H1 (cell line): ENCODE results near the gene ACAA1. TPM values are rescaled to one million over a fixed set of nuclear protein-coding genes. Genes with fewer than 3 reads are reported as not detected.

Source experiments
- CTCF ChIA-PET: fragments of 300-600 bp; sonication (Branson Sonifier 250); formaldehyde crosslinking; loops from one replicate; lab custom pipeline; 2021; ENCODE audit not compliant: partially characterized antibody; lab: Charles Lee
- POLR2A ChIA-PET: fragments of 300-600 bp; sonication (Branson Sonifier 250); formaldehyde crosslinking; loops from one replicate; lab custom pipeline; 2021; ENCODE audit warnings: inconsistent platforms; ENCODE audit not compliant: partially characterized antibody; lab: Charles Lee
- DNase-seq, 2 experiments: peaks; one replicate each; pipeline versions ENCODE4 v3.0.0 to v3.0.0-alpha.2; 2010 to 2022; ENCODE audit warnings: low spot score in 2 of 2, low read depth in 1 of 2, mixed read lengths in 1 of 2
- FAIRE-seq: peaks from 2 replicates; lab custom pipeline; 2011; peaks lifted over from hg19 to GRCh38; lab: Jason Lieb, UNC
- H2AFZ ChIP-seq: 2 replicates; pipeline ENCODE4 v1.8.1; 2012; ENCODE audit warnings: low read length, inconsistent platforms
- H2AK5ac ChIP-seq: 2 replicates; pipeline ENCODE4 v1.6.1; 2013; ENCODE audit warnings: low read depth, low read length
- H2BK120ac ChIP-seq: replicated peaks from 2 replicates; pipeline ENCODE3; 2013; ENCODE audit warnings: low read depth, low read length, inconsistent platforms
- H2BK12ac ChIP-seq: 2 replicates; pipeline ENCODE4 v1.6.1; 2013; ENCODE audit warnings: low read depth, low read length
- H2BK15ac ChIP-seq: 2 replicates; pipeline ENCODE4 v1.6.1; 2013; ENCODE audit warnings: low read length
- H2BK20ac ChIP-seq: 2 replicates; pipeline ENCODE4 v1.6.1; 2013; ENCODE audit warnings: low read length
- H2BK5ac ChIP-seq: 2 replicates; pipeline ENCODE4 v1.6.1; 2013; ENCODE audit warnings: low read depth, low read length
- H3K14ac ChIP-seq: 2 replicates; pipeline ENCODE4 v1.6.1; 2013; ENCODE audit warnings: inconsistent platforms; ENCODE audit not compliant: insufficient read length
- H3K18ac ChIP-seq: 2 replicates; pipeline ENCODE4 v1.6.1; 2013; ENCODE audit warnings: low read length; ENCODE audit errors: extremely low read depth
- H3K23ac ChIP-seq: 2 replicates; pipeline ENCODE4 v1.6.1; 2013; ENCODE audit warnings: inconsistent platforms; ENCODE audit not compliant: insufficient read length
- H3K23me2 ChIP-seq: 2 replicates; pipeline ENCODE4 v1.6.1; 2013; ENCODE audit warnings: low read depth, low read length
- H3K27ac ChIP-seq: 2 replicates; pipeline ENCODE4 v1.6.1; 2011; ENCODE audit warnings: low read depth, low read length, inconsistent platforms
- H3K27me3 ChIP-seq, 4 experiments: replicated peaks in 1 of 4; 1 replicate in 1 of 4; 2 replicates in 3 of 4; pipeline versions ENCODE4 v1.6.1 to v1.8.1; 2011 to 2013; ENCODE audit warnings: low read length in 3 of 4, mild to moderate bottlenecking in 3 of 4, inconsistent platforms in 2 of 4, mixed read lengths in 2 of 4, moderate library complexity in 1 of 4; ENCODE audit not compliant: control insufficient read depth in 3 of 4, insufficient read depth in 3 of 4; ENCODE audit errors: extremely low read depth in 1 of 4
- H3K36me3 ChIP-seq, 4 experiments: 2 replicates each; pipeline versions ENCODE4 v1.6.1 to v1.8.1; 2011 to 2013; ENCODE audit warnings: mild to moderate bottlenecking in 4 of 4, low read length in 3 of 4, moderate library complexity in 2 of 4, control low read depth in 1 of 4, inconsistent platforms in 1 of 4; ENCODE audit not compliant: insufficient read depth in 4 of 4, control insufficient read depth in 2 of 4
- H3K4ac ChIP-seq: replicated peaks from 2 replicates; pipeline ENCODE3; 2013; ENCODE audit warnings: low read length, low read depth, mixed read lengths, inconsistent platforms; ENCODE audit not compliant: insufficient read length
- H3K4me1 ChIP-seq, 4 experiments: replicated peaks in 1 of 4; 1 replicate in 1 of 4; 2 replicates in 3 of 4; pipeline versions ENCODE4 v1.6.1 to v1.8.1; 2011 to 2013; ENCODE audit warnings: low read length in 3 of 4, inconsistent platforms in 2 of 4, mixed read lengths in 1 of 4; ENCODE audit not compliant: insufficient read depth in 4 of 4, control insufficient read depth in 3 of 4
- H3K4me2 ChIP-seq, 2 experiments: 2 replicates each; pipeline versions ENCODE4 v1.6.1 to v1.8.1; 2011 to 2013; ENCODE audit warnings: low read depth in 2 of 2, low read length in 2 of 2, control low read depth in 1 of 2, inconsistent platforms in 1 of 2, mild to moderate bottlenecking in 1 of 2; ENCODE audit not compliant: insufficient read depth in 1 of 2
- H3K4me3 ChIP-seq, 4 experiments: fragments of 200-600, 300-600 bp in 1 of 4; sonication (generic), shearing (Covaris generic), sonication (Bioruptor Twin) in 1 of 4; 2 replicates each; pipeline versions ENCODE4 v1.5.1 to v1.8.1; 2011 to 2016; ENCODE audit warnings: low read length in 4 of 4, low read depth in 3 of 4, control low read depth in 2 of 4, inconsistent platforms in 2 of 4, mild to moderate bottlenecking in 2 of 4, mixed read lengths in 1 of 4, moderate library complexity in 1 of 4; ENCODE audit not compliant: insufficient read depth in 2 of 4; ENCODE audit errors: extremely low read depth in 1 of 4
- H3K56ac ChIP-seq: replicated peaks from 2 replicates; pipeline ENCODE3; 2013; ENCODE audit warnings: low read depth, mild to moderate bottlenecking, mixed read lengths, low read length, inconsistent platforms; ENCODE audit not compliant: insufficient read length
- H3K79me1 ChIP-seq: 2 replicates; pipeline ENCODE4 v1.6.1; 2013; ENCODE audit warnings: low read depth, low read length, control low read depth
- H3K79me2 ChIP-seq, 2 experiments: 2 replicates each; pipeline versions ENCODE4 v1.6.1 to v1.8.1; 2012 to 2013; ENCODE audit warnings: low read length in 2 of 2, mild to moderate bottlenecking in 2 of 2, inconsistent platforms in 1 of 2; ENCODE audit not compliant: insufficient read depth in 2 of 2, control insufficient read depth in 1 of 2
- H3K9ac ChIP-seq, 4 experiments: replicated peaks in 1 of 4; 1 replicate in 1 of 4; 2 replicates in 3 of 4; pipeline versions ENCODE4 v1.6.1 to v1.8.1; 2011 to 2013; ENCODE audit warnings: low read depth in 3 of 4, low read length in 3 of 4, control low read depth in 2 of 4, mild to moderate bottlenecking in 2 of 4, moderate library complexity in 2 of 4, inconsistent platforms in 1 of 4; ENCODE audit errors: extremely low read depth in 1 of 4
- H3K9me3 ChIP-seq, 2 experiments: 2 replicates each; pipeline versions ENCODE4 v1.6.1 to v1.8.1; 2012 to 2013; ENCODE audit warnings: mild to moderate bottlenecking in 2 of 2, moderate library complexity in 2 of 2, control low read depth in 1 of 2, inconsistent platforms in 1 of 2, low read depth in 1 of 2, low read length in 1 of 2, mixed read lengths in 1 of 2; ENCODE audit not compliant: insufficient read depth in 2 of 2
- H4K20me1 ChIP-seq, 2 experiments: replicated peaks in 1 of 2; 2 replicates each; pipeline versions ENCODE3 to v1.8.1; 2011 to 2013; ENCODE audit warnings: inconsistent platforms in 2 of 2, low read length in 2 of 2, mild to moderate bottlenecking in 1 of 2; ENCODE audit not compliant: insufficient read depth in 2 of 2, control insufficient read depth in 1 of 2
- H4K5ac ChIP-seq: 2 replicates; pipeline ENCODE4 v1.6.1; 2013; ENCODE audit warnings: low read length, low read depth, mixed read lengths, inconsistent platforms; ENCODE audit not compliant: insufficient read length
- H4K8ac ChIP-seq: 2 replicates; pipeline ENCODE4 v1.8.0; 2013; ENCODE audit warnings: mild to moderate bottlenecking, moderate library complexity, low read length, inconsistent platforms; ENCODE audit not compliant: insufficient read depth; ENCODE audit errors: extremely low read depth
- H4K91ac ChIP-seq: replicated peaks from 2 replicates; pipeline ENCODE3; 2013; ENCODE audit warnings: low read length, mixed read lengths, inconsistent platforms; ENCODE audit not compliant: insufficient read length
- CHD2 ChIP-seq: IDR thresholded peaks from 2 replicates; pipeline ENCODE4 v1.6.1; 2012; ENCODE audit warnings: low read length, improper control_type of control experiment
- CTBP2 ChIP-seq: IDR thresholded peaks from 2 replicates; pipeline ENCODE4 v1.7.0; 2011; ENCODE audit warnings: borderline replicate concordance, mild to moderate bottlenecking, moderate library complexity, mixed read lengths, low read length; ENCODE audit not compliant: insufficient read depth, insufficient read length
- E2F6 ChIP-seq: IDR thresholded peaks from 2 replicates; pipeline ENCODE4 v1.6.1; 2012; ENCODE audit warnings: inconsistent platforms
- HDAC2 ChIP-seq, 2 experiments: fragments of 300-600 bp in 1 of 2; sonication (generic) in 1 of 2; IDR thresholded peaks; 2 replicates each; pipeline ENCODE4 v1.6.1; 2011 to 2012; ENCODE audit warnings: low read depth in 2 of 2, low read length in 2 of 2, mild to moderate bottlenecking in 2 of 2, moderate library complexity in 2 of 2, borderline replicate concordance in 1 of 2, inconsistent platforms in 1 of 2
- SP4 ChIP-seq: IDR thresholded peaks from 2 replicates; pipeline ENCODE4 v1.6.1; 2012; ENCODE audit warnings: low read length, inconsistent platforms
- TBP ChIP-seq: IDR thresholded peaks from 2 replicates; pipeline ENCODE4 v1.6.1; 2011; ENCODE audit warnings: low read depth, low read length, improper control_type of control experiment
- WGBS, 2 experiments: shearing (Covaris generic) in 1 of 2; methylation state at CpG; one replicate each; pipeline versions ENCODE4 v1.1.6 to v1.1.7; 2013 to 2015; ENCODE audit warnings: low lambda C conversion rate in 2 of 2, mixed read lengths in 2 of 2, inconsistent platforms in 1 of 2, low coverage in 1 of 2, missing lambda C conversion rate in 1 of 2; ENCODE audit not compliant: insufficient replicate concordance in 2 of 2, insufficient coverage in 1 of 2, insufficient read length in 1 of 2; ENCODE audit errors: extremely low coverage in 1 of 2, missing lambda C conversion rate in 1 of 2; 5-methylcytosine and 5-hydroxymethylcytosine counted together
- polyA plus RNA-seq, 7 experiments: library from polyadenylated mRNA; depleted of rRNA in 3 of 7; stranded (reverse) in 5 of 7; unstranded in 2 of 7; fragments of >200 nt in 5 of 7; fragments of 200-250 nt in 2 of 7; gene quantifications; 1 replicate in 5 of 7; 2 replicates in 1 of 7; 4 replicates in 1 of 7; pipeline versions ENCODE4 v1.2.1 to v1.2.3, GENCODE V29; 2011 to 2013; ENCODE audit warnings: missing spikeins in 2 of 7, mixed read lengths in 2 of 7
- total RNA-seq: library from RNA; stranded (reverse); fragmentation: NEBNext Ultra II Directional; extraction: Animal tissue kit (Norgen Biotek cat#: 25700); gene quantifications from 2 replicates; pipeline ENCODE4 v1.2.1, GENCODE V29; 2021

ACAA1 gene
- total and polyA plus RNA-seq, 2 of the 8 experiments (the other 6 are each of a cell fraction or from before 2014, with no cell fraction given): 23.1 to 34.8 TPM

- no peak overlapping the region for H4K8ac ChIP-seq
- no peak overlapping the region for H2BK12ac ChIP-seq
- no peak overlapping the region for H3K14ac ChIP-seq
- no peak overlapping the region for H3K27ac ChIP-seq
- ChIA-PET CTCF (interaction anchor here (0.5 to 4.0 kb wide), 5 partner anchors 9 to 820 kb away, joined by 3 to 10 read pairs (median 4); no protein-coding TSS in a partner anchor), POLR2A (no interaction called here)
- H4K5ac ChIP-seq: no peak overlapping the region
- no peak overlapping the region for H2BK120ac ChIP-seq
- H4K91ac ChIP-seq: no peak overlapping the region
- no peaks in the 10 kb centered on the region for H3K79me1 ChIP-seq
- no peak overlapping the region for H2BK20ac ChIP-seq
- 87% methylated on average over 3 of the region's 3 CpGs; no CpG with 5 or more reads in 1 of the 2 experiments for WGBS, 2 experiments
- H3K79me2 ChIP-seq: no peaks in the 10 kb centered on the region
- no peak overlapping the region for H3K23ac ChIP-seq
- H2AFZ ChIP-seq: no peak overlapping the region
- peaks cover 0 to 2% (median 0%) of the 10 kb centered on the region in 4 experiments; a peak in 1 of 7 replicates for H3K27me3 ChIP-seq
- H2AK5ac ChIP-seq: no peak overlapping the region
- no peak for FAIRE-seq
- no peaks in the 10 kb centered on the region for H3K23me2 ChIP-seq
- no peak overlapping the region for H3K56ac ChIP-seq
- DNase-seq: no peak
- no peak overlapping the region for H3K4ac ChIP-seq
- no peak overlapping the region for H3K9ac ChIP-seq
- H3K9me3 ChIP-seq: no peaks in the 10 kb centered on the region
- no peak overlapping the region for H3K4me2 ChIP-seq
- H3K36me3 ChIP-seq: no peaks in the 10 kb centered on the region
- no peaks in the 10 kb centered on the region for H4K20me1 ChIP-seq
- no peak overlapping the region for H2BK5ac ChIP-seq
- H3K18ac ChIP-seq: no peak overlapping the region
- peaks cover 2 to 11% (median 3%) of the 10 kb centered on the region in 4 experiments; a peak in 6 of 7 replicates for H3K4me1 ChIP-seq
- 0 out of 2 replicates have a peak overlapping the region, but pooled peaks have one; percentile 46 for H2BK15ac ChIP-seq
- no peak overlapping the region for H3K4me3 ChIP-seq
- TF ChIP-seq SP4 (no peak), E2F6 (no peak), HDAC2 (IDR thresholded peaks at IDR 0.05; ENCODE audit: borderline replicate concordance in 1 of 2, low read depth in 2 of 2, low read length in 2 of 2) (no peak), TBP (no peak), CHD2 (no peak), CTBP2 (no peak)
These were observed 41.9 kb downstream of the ACAA1 start for GRCh38 chr3:38094999-38095398.
